Activated B cell treated with CpG ODN at 0.5 μM for 24 hours (primary cell): ENCODE measurements around the gene CTSC. TPM values are rescaled to one million over a fixed set of nuclear protein-coding genes. Genes with fewer than 3 reads are reported as not detected.

Experiments used
- ATAC-seq: fragments of 200-7000 bp; cut with Tn5 transposase; one replicate; pipeline ENCODE4 v1.10.0; 2021; ENCODE audit warnings: low read depth, mild to moderate bottlenecking, moderate library complexity
- CTCF ChIA-PET: fragments of 350-600 bp; sonication (Branson Sonifier 250); formaldehyde crosslinking; loops from one replicate; lab custom pipeline; 2021; ENCODE audit warnings: antibody characterized with exemption; lab: Charles Lee
- POLR2A ChIA-PET: fragments of 350-600 bp; sonication (Branson Sonifier 250); formaldehyde crosslinking; loops from one replicate; lab custom pipeline; 2021; ENCODE audit warnings: antibody characterized with exemption; lab: Charles Lee
- DNase-seq: peaks from one replicate; pipeline ENCODE4 v3.0.0; 2022
- H3K27ac Mint-ChIP-seq: one replicate; pipeline ENCODE4 v1.8.0; 2020; ENCODE audit warnings: mixed read lengths
- H3K27me3 Mint-ChIP-seq: one replicate; pipeline ENCODE4 v1.8.0; 2021; ENCODE audit warnings: mixed read lengths
- H3K36me3 Mint-ChIP-seq: one replicate; pipeline ENCODE4 v1.8.0; 2021; ENCODE audit warnings: low read depth, mixed read lengths
- H3K4me1 Mint-ChIP-seq: one replicate; pipeline ENCODE4 v1.8.0; 2021; ENCODE audit warnings: mixed read lengths
- H3K4me3 Mint-ChIP-seq: one replicate; pipeline ENCODE4 v1.8.0; 2020; ENCODE audit warnings: mild to moderate bottlenecking, mixed read lengths
- H3K9me3 Mint-ChIP-seq: one replicate; pipeline ENCODE4 v1.8.0; 2020; ENCODE audit warnings: mixed read lengths
- CTCF ChIP-seq: fragments of 200-600 bp; IDR thresholded peaks from one replicate; pipeline ENCODE4 v1.8.0; 2022; ENCODE audit warnings: antibody characterized with exemption, mild to moderate bottlenecking
- intact Hi-C: fragments of 100-400 bp; cut with micrococcal nuclease; formaldehyde crosslinking; loops from one replicate; pipeline ENCODE4 v1.15.1; 2024
- total RNA-seq: library from RNA; stranded (reverse); gene quantifications from 2 replicates; pipeline ENCODE4 v1.2.3, GENCODE V29; 2022

CTSC gene
- total RNA-seq, 1 donor from 2014 or later: 31.2 TPM

GRCh38 chr11:88359114-88359513 is 21.6 kb upstream of the CTSC start:
- POLR2A ChIA-PET: interaction anchor here (0.5 to 1.0 kb wide), 2 partner anchors 20 to 21 kb away, joined by 3 read pairs; partner anchors contain the start of gene CTSC
- ATAC-seq (no peak), DNase-seq (no peak)
- CTCF ChIA-PET: no interaction called here
- intact Hi-C loops: no loop called here
- Mint-ChIP-seq H3K4me3 (no peak overlapping the region), H3K27me3 (no peaks in the 10 kb centered on the region), H3K9me3 (no peaks in the 10 kb centered on the region), H3K27ac (no peak overlapping the region), H3K4me1 (peaks cover 34% of the 10 kb centered on the region), H3K36me3 (no peaks in the 10 kb centered on the region)
- no peak for TF ChIP-seq CTCF

- Mint-ChIP-seq H3K4me1 (peaks cover 44% of the 10 kb centered on the region), H3K27ac (no peak overlapping the region), H3K36me3 (no peaks in the 10 kb centered on the region), H3K4me3 (no peak overlapping the region), H3K27me3 (no peaks in the 10 kb centered on the region), H3K9me3 (no peaks in the 10 kb centered on the region)
- intact Hi-C loops: no loop called here
- no peak for TF ChIP-seq CTCF
- ChIA-PET POLR2A (interaction anchor here (1.9 kb wide), 1 partner anchor 21 kb away, joined by 8 read pairs; the partner anchor contains the start of gene CTSC), CTCF (no interaction called here)
- DNase-seq (no peak), ATAC-seq (no peak)
These were observed 20.5 kb upstream of the CTSC start for GRCh38 chr11:88358040-88358431.

GRCh38 chr11:88357323-88358039 is 19.9 kb upstream of the CTSC start:
- Mint-ChIP-seq H3K36me3 (no peaks in the 10 kb centered on the region), H3K4me3 (peak overlapping the region; percentile 5), H3K4me1 (peaks cover 44% of the 10 kb centered on the region), H3K27ac (peak overlapping the region; percentile 50), H3K9me3 (no peaks in the 10 kb centered on the region), H3K27me3 (no peaks in the 10 kb centered on the region)
- no peak for DNase-seq
- ChIA-PET POLR2A (interaction anchor here (1.9 kb wide), 1 partner anchor 20 kb away, joined by 8 read pairs; the partner anchor contains the start of gene CTSC), CTCF (no interaction called here)
- peak; percentile 37 for ATAC-seq
- intact Hi-C loops: no loop called here
- no peak for TF ChIP-seq CTCF

- Mint-ChIP-seq H3K9me3 (no peaks in the 10 kb centered on the region), H3K36me3 (no peaks in the 10 kb centered on the region), H3K4me1 (peaks cover 44% of the 10 kb centered on the region), H3K27me3 (no peaks in the 10 kb centered on the region), H3K4me3 (no peak overlapping the region), H3K27ac (no peak overlapping the region)
- TF ChIP-seq CTCF: no peak
- CTCF ChIA-PET: no interaction called here
- no peak for DNase-seq
- POLR2A ChIA-PET: interaction anchor here (3.0 kb wide), 1 partner anchor 18 kb away, joined by 26 read pairs; the partner anchor contains the start of gene CTSC
- ATAC-seq: no peak
- intact Hi-C loops: no loop called here
These were observed 18.4 kb upstream of the CTSC start for GRCh38 chr11:88355887-88356286.

GRCh38 chr11:88354912-88355311 is 17.4 kb upstream of the CTSC start:
- intact Hi-C loops: loop anchor here (1.0 kb wide), 1 partner anchor 18 kb away; the partner anchor contains the start of gene CTSC
- ATAC-seq: peak; percentile 27
- ChIA-PET CTCF (no interaction called here), POLR2A (interaction anchor here (3.0 kb wide), 1 partner anchor 17 kb away, joined by 26 read pairs; the partner anchor contains the start of gene CTSC)
- H3K27ac Mint-ChIP-seq: peak overlapping the region; percentile 28
- no peaks in the 10 kb centered on the region for H3K27me3 Mint-ChIP-seq
- H3K4me1 Mint-ChIP-seq: peaks cover 39% of the 10 kb centered on the region
- no peak for TF ChIP-seq CTCF
- peak overlapping the region; percentile 32 for H3K4me3 Mint-ChIP-seq
- H3K9me3 Mint-ChIP-seq: no peaks in the 10 kb centered on the region
- H3K36me3 Mint-ChIP-seq: no peaks in the 10 kb centered on the region
- DNase-seq: no peak
